GM12891 (cell line): ENCODE measurements around the gene MYADML2.
"Not testable (repeated sequence)": the region's sequence is repeated elsewhere in the genome, so short reads cannot be mapped to it uniquely, and the experiment has no call there.

Experiments used
- DNase-seq: peaks from one replicate; pipeline ENCODE4 v3.0.0; 2011; ENCODE audit warnings: low spot score; ENCODE audit not compliant: insufficient read length
- FAIRE-seq: peaks from 2 replicates; lab custom pipeline; 2011; peaks lifted over from hg19 to GRCh38; lab: Jason Lieb, UNC
- PAX5 ChIP-seq: IDR thresholded peaks from 2 replicates; pipeline ENCODE4 v1.6.1; 2011; ENCODE audit warnings: low read length, moderate library complexity, mild to moderate bottlenecking; ENCODE audit not compliant: insufficient read depth, severe bottlenecking
- POLR2A ChIP-seq: IDR thresholded peaks from 2 replicates; pipeline ENCODE4 v1.6.1; 2011; ENCODE audit warnings: low read depth, low read length, control low read depth
- POLR2AphosphoS5 ChIP-seq: IDR thresholded peaks from 2 replicates; pipeline ENCODE4 v1.6.1; 2011; ENCODE audit warnings: low read depth, low read length, control low read depth
- POU2F2 ChIP-seq: IDR thresholded peaks from 2 replicates; pipeline ENCODE4 v1.6.1; 2011; ENCODE audit warnings: low read depth, mild to moderate bottlenecking, control low read depth, low read length, moderate library complexity
- SPI1 ChIP-seq: IDR thresholded peaks from 2 replicates; pipeline ENCODE4 v1.6.1; 2011; ENCODE audit warnings: low read depth, low read length, control low read depth
- TAF1 ChIP-seq: IDR thresholded peaks from 2 replicates; pipeline ENCODE4 v1.6.1; 2011; ENCODE audit warnings: low read depth, low read length, control low read depth

Gene MYADML2

DNA sequence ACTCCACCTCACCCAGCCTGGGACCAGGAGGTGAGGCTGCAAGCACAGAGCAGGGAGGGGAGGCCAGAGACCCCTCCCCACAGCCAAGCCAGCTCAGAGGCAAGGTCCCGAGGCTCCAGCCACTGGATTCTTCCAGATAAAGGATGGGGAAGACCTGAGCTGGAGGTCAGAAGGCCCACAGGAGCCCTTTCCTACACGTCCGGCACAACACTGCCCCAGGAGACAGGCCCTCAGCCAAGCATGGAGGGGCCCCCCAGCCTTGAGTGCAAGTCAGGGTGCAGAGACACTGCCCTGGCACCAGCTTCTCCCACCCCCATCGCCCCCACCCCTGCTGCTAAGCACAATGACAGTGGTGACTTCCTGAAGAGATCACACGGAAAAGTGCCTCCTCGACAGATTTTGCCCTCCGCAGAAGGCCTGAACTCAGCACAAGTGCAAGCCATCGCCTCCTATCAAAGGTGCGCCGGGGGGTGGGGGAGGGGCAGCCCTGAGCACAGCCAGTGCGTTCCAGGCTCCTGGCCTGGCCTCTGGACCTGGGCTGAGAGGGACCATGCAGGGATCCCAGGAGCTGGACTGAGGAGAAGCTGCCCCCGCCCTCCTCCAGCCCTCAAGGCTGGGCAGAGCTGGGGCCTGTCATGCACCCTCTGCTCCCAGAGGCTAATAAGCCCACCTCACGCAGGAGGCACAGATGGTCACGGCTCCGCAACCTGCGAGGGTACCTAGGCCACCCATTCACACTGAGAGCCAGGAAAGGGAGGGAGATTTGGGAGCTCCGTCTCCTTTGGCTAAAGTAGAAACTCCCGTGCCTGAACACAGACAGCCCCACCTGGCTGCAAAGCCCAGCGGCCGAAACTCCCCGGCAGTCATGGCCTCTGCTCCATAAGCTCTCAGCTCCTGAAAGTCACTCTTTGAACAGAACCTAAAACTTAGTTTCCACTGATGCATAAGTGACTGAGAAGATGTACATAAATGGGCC is 22.2 kb downstream of the MYADML2 start:
- DNase-seq (no peak), FAIRE-seq (peak; percentile 26)

GRCh38 chr17:81923302-81924260 is 23.5 kb downstream of the MYADML2 start:
- TF ChIP-seq SPI1 (no peak), PAX5 (no peak), POLR2A (no peak), TAF1 (no peak), POLR2AphosphoS5 (no peak), POU2F2 (no peak)
- no peak for FAIRE-seq
- no peak for DNase-seq

More for the DNA sequence above, 22.2 kb downstream of the MYADML2 start:
- TF ChIP-seq PAX5 = no peak
- no peak for TF ChIP-seq POLR2AphosphoS5
- no peak for TF ChIP-seq SPI1
- no peak for TF ChIP-seq POLR2A
- no peak for TF ChIP-seq TAF1
- no peak for TF ChIP-seq POU2F2

DNA sequence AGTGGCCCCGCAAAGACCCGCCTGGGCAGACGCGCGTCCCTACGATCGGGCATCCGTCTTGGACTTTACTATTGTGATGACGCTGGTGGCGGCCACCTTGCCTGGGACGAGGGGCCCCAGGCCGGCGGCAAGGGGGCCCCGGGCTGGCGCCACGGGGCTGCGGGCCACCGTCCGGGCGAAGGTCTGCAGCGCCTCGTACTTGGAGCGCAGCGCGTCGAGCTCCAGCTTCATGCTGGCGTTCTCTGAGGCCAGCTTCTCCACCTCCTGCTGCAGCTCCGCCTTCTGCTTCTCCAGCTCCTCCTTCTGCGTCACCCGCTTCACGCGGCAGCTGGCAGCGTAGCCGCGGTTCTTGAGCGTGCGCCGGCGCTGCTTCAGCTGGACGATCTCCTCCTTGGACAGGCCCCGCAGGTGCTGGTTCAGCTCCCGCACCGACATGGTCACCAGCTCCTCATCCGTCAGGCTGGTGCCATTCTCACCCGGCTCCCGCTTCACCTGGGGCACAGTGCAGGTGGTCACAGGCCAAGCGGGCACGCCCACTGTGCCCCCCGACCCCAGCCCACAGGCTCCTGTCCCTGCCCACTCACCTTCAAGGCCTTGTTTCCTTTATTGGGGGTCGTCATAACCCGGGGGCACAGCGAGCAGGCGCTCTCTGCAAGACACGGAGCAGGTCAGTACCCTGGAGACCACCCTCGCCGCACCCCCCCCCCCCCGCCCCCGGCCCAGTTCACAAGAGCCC is 24.3 kb downstream of the MYADML2 start:
- FAIRE-seq = no peak
- no peak for TF ChIP-seq POLR2A
- no peak for DNase-seq

DNA sequence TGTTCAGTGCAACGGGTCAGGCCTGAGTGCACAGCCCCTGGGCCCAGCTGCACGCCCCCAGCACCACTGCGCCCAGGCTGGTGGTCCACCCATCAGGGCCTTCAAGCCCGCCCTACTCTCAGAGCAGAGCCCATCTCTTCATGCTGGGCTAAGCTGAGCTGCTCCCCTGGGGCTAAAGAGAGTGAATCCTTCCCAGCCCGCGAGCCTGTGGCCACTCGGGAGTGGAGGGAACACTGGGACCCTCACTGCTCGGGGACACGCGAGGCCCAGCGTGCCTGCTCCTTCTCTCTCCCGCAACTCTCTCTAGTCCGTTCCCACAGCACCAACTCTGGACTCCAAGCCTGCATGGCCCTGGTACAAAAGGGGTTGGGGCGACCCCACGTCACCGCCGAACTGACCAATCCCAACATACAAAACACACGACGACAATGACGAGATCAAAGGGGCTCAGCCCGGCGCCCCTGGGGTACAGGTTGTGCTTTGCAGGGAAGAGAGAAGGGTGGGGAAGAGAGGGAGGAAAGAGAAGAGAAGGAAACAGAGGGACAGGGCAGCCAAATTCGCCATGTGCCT is 25.0 kb downstream of the MYADML2 start:
- DNase-seq (no peak), FAIRE-seq (no peak)
- no peak for TF ChIP-seq POLR2A
- no peak for TF ChIP-seq SPI1
- TF ChIP-seq POU2F2 = no peak
- no peak for TF ChIP-seq TAF1
- TF ChIP-seq POLR2AphosphoS5 = no peak

- no peak for FAIRE-seq
- no peak for TF ChIP-seq PAX5
- no peak for TF ChIP-seq SPI1
- no peak for TF ChIP-seq POLR2A
- no peak for TF ChIP-seq POU2F2
- no peak for TF ChIP-seq POLR2AphosphoS5
- no peak for TF ChIP-seq TAF1
- DNase-seq = no peak
Measured at GRCh38 chr17:81921537-81921862, 25.5 kb downstream of the MYADML2 start.

- TF ChIP-seq POLR2A = no peak
- TF ChIP-seq SPI1 = no peak
- TF ChIP-seq TAF1 = no peak
- no peak for TF ChIP-seq POLR2AphosphoS5
- TF ChIP-seq PAX5 = no peak
- no peak for TF ChIP-seq POU2F2
- DNase-seq (no peak), FAIRE-seq (no peak)
Measured at GRCh38 chr17:81920612-81921536, 26.2 kb downstream of the MYADML2 start.

GRCh38 chr17:81918832-81919545 is 28.0 kb downstream of the MYADML2 start:
- no peak for TF ChIP-seq POLR2AphosphoS5
- TF ChIP-seq TAF1 = no peak
- TF ChIP-seq SPI1 = no peak
- no peak for TF ChIP-seq PAX5
- no peak for TF ChIP-seq POU2F2
- TF ChIP-seq POLR2A = no peak
- peak; percentile 9 for FAIRE-seq
- no peak for DNase-seq

DNA sequence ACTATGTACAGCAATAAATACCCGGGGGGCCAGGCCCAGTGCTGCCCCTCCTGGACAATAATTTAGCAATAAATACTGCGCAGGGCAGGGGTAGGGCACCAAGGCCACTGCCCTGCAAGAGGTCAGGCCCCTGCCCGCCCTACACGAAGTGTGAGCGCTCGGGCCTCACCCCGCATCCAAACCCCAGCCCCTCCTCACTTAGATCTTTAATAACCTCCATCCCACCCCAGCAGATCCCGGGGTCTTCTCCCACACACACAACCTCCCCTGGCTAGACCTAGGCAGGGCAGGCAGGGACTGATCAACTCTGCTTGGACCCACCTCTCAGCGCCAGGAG is 28.7 kb downstream of the MYADML2 start:
- FAIRE-seq, DNase-seq: not testable (repeated sequence)
